Measurements from ENCODE around the gene MPPED1. TPM values are rescaled to one million over a fixed set of nuclear protein-coding genes. Genes with fewer than 3 reads are reported as not detected.
A peak's percentile ranks its signal among the peaks of the same experiment; 100 is the strongest.

The MPPED1 gene
- total RNA-seq, 2 experiments from 2014 or later: not detected

DNA sequence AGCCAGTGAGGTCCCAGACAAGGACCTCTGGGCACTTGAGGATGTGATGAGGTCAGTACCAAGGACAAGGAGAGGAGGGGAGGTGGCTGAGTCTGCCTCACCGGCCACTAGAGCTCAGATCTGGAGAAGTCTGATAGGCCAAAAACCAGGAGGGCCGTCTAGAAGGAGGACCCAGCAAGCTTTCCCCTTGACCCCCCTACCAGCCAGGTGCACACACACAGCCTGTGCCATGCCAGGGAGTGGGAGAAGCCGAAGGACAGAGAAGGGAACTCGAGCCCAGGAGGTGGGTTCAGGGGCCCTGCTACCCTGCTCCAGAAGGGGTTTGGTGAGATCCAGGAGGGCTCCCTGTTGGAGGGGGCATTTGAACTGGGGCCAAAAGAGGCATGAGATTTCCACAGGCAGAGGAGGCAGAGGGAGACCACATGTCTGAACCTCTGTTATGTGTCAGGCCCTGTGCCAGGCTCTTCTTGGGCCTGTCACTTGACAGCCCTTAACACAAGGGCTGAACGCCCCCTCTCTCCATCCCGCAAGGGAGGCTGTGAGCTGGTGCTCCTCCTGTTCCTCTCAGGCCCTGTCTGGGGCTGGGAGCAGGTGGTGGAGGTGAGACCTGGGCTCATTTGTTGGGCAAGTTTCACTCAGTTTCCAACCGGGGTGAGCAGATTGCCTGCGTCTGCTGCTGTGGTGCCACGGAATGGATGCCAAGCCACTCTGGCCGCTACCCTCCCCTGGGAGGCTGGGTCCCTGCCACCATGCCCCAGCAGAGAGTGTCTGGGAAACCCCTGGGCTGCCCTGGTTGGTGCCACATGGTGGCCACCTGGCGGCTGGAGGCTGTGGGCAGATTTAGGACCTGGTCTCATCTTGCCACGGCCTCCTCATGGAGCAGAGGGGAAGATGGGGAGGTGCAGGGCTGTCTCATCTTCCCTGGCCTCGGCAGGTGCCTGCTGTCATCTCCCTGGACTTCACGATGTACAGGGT is 65.2 kb downstream of the MPPED1 start:
- DNase-seq: no peak
- H3K4me1 Mint-ChIP-seq: peaks cover 9% of the 10 kb centered on the region

DNA sequence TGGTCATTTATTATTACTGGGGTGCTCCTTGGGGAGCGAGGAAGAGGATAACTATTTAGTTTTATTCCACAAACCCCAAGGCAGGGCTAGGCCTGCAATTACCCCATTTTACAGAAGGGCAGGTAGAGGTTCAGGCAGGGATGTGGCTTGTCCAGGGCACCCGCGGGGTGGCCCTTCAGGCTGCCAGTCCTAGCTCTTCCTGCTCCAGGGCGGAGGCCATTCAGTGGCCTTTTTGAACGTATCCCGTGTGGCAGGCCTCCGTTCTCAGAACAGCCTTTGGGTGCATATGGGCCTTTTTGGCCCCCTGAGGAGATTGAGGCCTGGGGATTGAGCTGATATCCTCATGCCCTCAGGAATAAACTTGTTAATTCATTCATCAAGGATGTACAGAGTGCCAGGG is 66.2 kb downstream of the MPPED1 start:
- Mint-ChIP-seq H3K27me3 (no peaks in the 10 kb centered on the region), H3K9me3 (no peaks in the 10 kb centered on the region), H3K4me3 (no peak overlapping the region), H3K27ac (no peak overlapping the region), H3K4me1 (peaks cover 9% of the 10 kb centered on the region), H3K36me3 (no peaks in the 10 kb centered on the region)
- no peak for DNase-seq

More for the DNA sequence above, 65.2 kb downstream of the MPPED1 start:
- Mint-ChIP-seq H3K9me3 (no peaks in the 10 kb centered on the region), H3K27ac (no peak overlapping the region), H3K27me3 (no peaks in the 10 kb centered on the region), H3K36me3 (no peaks in the 10 kb centered on the region), H3K4me3 (no peak overlapping the region)

- Mint-ChIP-seq H3K4me1 (peaks cover 9% of the 10 kb centered on the region), H3K27me3 (no peaks in the 10 kb centered on the region), H3K9me3 (no peaks in the 10 kb centered on the region), H3K36me3 (no peaks in the 10 kb centered on the region), H3K27ac (no peak overlapping the region), H3K4me3 (no peak overlapping the region)
- DNase-seq: no peak
Measured at GRCh38 chr22:43478621-43479300, 66.9 kb downstream of the MPPED1 start.

DNA sequence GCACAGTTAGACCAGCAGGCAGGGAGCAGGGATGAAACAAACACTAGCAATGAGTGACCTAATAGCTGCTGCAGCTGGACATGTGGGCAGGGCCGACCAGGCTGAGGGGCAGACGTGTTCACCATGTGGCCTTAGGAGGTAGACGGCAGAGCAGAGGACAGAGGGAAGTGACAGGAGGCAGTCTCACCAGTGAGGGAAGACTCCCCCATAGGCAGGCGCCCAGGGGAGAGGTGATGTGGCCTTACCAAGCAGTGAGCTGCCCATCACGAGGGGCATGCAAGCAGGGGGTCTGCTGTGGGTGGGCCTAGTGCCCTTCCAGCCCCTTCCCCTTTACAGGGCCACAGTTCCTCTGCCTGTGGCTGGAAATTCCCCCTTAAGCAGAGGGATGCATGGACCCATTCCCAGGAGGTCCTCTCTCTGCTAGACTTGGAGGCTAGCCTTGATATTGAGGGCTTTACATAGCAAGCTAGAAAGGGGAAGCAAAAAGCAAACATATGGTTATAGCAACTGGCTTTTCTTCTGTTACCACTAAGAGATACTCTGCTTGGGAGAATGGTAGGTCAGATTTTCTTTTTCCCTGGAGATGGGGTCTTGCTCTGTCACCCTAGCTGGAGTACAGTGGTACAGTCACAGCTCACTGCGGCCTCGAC is 67.6 kb downstream of the MPPED1 start:
- no peak for DNase-seq
- Mint-ChIP-seq H3K36me3 (no peaks in the 10 kb centered on the region), H3K4me3 (no peak overlapping the region), H3K27me3 (no peaks in the 10 kb centered on the region), H3K27ac (no peak overlapping the region), H3K9me3 (no peaks in the 10 kb centered on the region), H3K4me1 (peaks cover 9% of the 10 kb centered on the region)

GRCh38 chr22:43479962-43480361 is 68.1 kb downstream of the MPPED1 start:
- H3K4me3 Mint-ChIP-seq: no peak overlapping the region
- H3K9me3 Mint-ChIP-seq: no peaks in the 10 kb centered on the region
- no peak for DNase-seq
- no peaks in the 10 kb centered on the region for H3K36me3 Mint-ChIP-seq
- H3K4me1 Mint-ChIP-seq: peaks cover 9% of the 10 kb centered on the region
- H3K27me3 Mint-ChIP-seq: no peaks in the 10 kb centered on the region
- H3K27ac Mint-ChIP-seq: no peak overlapping the region

DNA sequence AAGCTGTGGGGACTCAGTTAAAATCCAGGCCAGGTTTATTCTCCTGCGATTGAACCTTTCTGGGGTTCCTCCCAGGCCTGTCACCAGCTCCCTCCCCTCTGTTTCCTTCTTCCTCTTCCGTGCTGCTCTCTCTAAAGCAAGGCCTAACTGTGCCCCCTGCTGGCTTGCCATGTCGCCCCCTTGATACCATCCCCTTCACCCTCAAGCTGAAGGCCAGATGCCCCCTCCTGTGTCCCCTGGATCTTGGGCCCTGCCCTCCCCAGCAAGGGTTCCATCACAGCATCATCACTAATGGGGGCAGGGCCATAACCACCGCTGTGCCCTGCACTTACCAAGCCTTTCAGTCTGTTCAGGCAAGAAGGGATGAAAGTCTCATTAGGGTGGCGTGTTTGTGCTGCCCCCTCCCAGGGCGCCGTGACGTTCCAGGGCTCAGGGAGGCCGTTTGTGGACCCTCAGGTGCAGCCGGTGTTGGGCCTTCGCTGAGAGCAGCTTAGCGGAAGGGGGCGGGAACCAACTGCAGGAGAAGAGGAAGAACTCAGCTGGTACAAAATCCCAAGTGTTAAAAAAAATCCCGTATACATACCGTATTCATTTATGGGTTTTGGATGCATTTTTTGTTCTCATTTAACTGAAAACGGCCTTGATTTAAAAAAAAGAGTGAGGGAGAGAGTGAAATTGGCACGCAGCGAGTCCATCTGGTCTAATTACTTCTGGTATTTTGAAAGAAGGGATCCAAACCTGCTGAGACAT is 69.9 kb downstream of the MPPED1 start:
- H3K27me3 Mint-ChIP-seq: no peaks in the 10 kb centered on the region
- H3K36me3 Mint-ChIP-seq: no peaks in the 10 kb centered on the region
- H3K27ac Mint-ChIP-seq: peak overlapping the region; percentile 76
- no peaks in the 10 kb centered on the region for H3K9me3 Mint-ChIP-seq
- peak overlapping the region; percentile 55 for H3K4me3 Mint-ChIP-seq
- DNase-seq: peak; percentile 21
- peaks cover 9% of the 10 kb centered on the region for H3K4me1 Mint-ChIP-seq

GRCh38 chr22:43482318-43482625 is 70.5 kb downstream of the MPPED1 start:
- no peak overlapping the region for H3K4me3 Mint-ChIP-seq
- no peak for DNase-seq
- H3K36me3 Mint-ChIP-seq: no peaks in the 10 kb centered on the region
- peaks cover 9% of the 10 kb centered on the region for H3K4me1 Mint-ChIP-seq
- no peaks in the 10 kb centered on the region for H3K27me3 Mint-ChIP-seq
- no peaks in the 10 kb centered on the region for H3K9me3 Mint-ChIP-seq
- H3K27ac Mint-ChIP-seq: no peak overlapping the region

GRCh38 chr22:43483266-43483665 is 71.5 kb downstream of the MPPED1 start:
- H3K9me3 Mint-ChIP-seq: no peaks in the 10 kb centered on the region
- no peak overlapping the region for H3K4me3 Mint-ChIP-seq
- no peak for DNase-seq
- no peaks in the 10 kb centered on the region for H3K36me3 Mint-ChIP-seq
- H3K27me3 Mint-ChIP-seq: no peaks in the 10 kb centered on the region
- no peak overlapping the region for H3K27ac Mint-ChIP-seq
- peaks cover 9% of the 10 kb centered on the region for H3K4me1 Mint-ChIP-seq

DNA sequence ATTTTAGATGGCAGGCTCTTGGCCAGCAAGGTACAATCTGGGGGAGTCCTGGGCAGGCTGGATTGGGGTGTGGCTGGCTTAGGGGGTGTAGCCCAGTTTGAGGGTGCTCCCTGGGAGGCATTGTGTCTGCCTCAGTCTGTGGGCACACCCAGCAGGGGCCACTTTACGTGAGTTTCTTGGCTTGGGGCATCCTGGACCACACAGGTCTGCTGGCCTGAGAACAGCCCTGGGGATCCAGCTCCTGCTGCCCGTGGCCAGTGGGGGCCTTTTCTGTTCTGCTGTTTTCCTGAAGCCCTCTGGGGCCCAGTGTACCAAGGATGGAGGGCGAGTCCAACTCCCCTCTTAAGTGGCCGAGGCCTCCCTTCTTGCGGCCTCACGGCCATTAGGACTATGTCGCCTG is 71.9 kb downstream of the MPPED1 start:
- Mint-ChIP-seq H3K36me3 (no peaks in the 10 kb centered on the region), H3K4me1 (peaks cover 9% of the 10 kb centered on the region), H3K9me3 (no peaks in the 10 kb centered on the region), H3K27me3 (no peaks in the 10 kb centered on the region), H3K27ac (no peak overlapping the region), H3K4me3 (no peak overlapping the region)
- no peak for DNase-seq

DNA sequence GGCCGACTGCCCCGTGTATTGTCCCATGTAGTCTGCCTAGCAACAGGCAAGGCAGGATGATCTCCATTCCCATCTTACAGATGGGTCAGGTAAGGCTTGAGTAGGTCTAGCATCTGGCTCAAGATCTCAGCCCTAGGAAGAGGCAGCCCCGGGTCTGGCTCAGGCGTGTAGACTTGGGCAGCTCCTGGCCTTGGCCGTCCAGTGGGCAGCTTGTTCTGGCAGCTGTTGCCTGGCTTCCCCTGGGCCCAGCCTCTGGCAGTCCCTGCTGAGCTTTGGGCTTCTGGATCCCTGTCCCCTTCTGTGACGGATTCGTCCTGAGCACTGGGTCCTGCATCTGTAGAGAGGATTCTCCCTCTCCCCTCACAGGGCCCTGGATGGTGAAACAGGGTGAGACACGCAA is 72.4 kb downstream of the MPPED1 start:
- H3K9me3 Mint-ChIP-seq: no peaks in the 10 kb centered on the region
- no peak overlapping the region for H3K27ac Mint-ChIP-seq
- no peak for DNase-seq
- peaks cover 9% of the 10 kb centered on the region for H3K4me1 Mint-ChIP-seq
- no peaks in the 10 kb centered on the region for H3K36me3 Mint-ChIP-seq
- H3K27me3 Mint-ChIP-seq: no peaks in the 10 kb centered on the region
- no peak overlapping the region for H3K4me3 Mint-ChIP-seq

DNA sequence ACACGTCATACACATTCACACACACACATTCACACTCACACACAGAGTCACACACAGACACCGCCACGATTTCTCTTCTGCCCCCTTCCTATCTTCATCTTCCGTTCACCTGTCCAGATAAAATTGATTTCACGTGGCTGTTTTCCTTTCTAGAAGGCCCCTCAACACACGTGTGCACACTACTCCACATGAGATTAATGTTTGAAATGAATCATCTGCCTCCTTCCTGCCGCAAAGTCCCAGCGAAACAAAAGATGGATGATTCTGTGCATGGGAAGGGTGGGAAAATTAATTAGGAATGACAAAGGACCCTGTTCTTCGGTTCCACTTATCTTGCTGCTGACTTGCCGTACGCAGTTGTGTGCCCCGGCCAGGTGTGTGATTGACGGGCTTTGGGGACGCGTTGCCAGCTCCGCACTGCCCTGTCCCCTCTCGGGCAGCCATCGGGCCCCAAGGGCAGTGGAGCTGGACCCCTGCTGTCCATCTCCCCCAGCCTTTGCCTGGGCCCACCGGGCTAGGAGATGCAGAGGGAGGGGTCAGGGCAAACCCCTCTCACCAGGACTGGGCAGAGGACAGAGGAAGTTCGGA is 73.8 kb downstream of the MPPED1 start:
- no peak overlapping the region for H3K4me3 Mint-ChIP-seq
- DNase-seq: no peak
- peaks cover 6% of the 10 kb centered on the region for H3K4me1 Mint-ChIP-seq
- H3K9me3 Mint-ChIP-seq: no peaks in the 10 kb centered on the region
- no peak overlapping the region for H3K27ac Mint-ChIP-seq
- H3K27me3 Mint-ChIP-seq: no peaks in the 10 kb centered on the region
- H3K36me3 Mint-ChIP-seq: no peaks in the 10 kb centered on the region

DNA sequence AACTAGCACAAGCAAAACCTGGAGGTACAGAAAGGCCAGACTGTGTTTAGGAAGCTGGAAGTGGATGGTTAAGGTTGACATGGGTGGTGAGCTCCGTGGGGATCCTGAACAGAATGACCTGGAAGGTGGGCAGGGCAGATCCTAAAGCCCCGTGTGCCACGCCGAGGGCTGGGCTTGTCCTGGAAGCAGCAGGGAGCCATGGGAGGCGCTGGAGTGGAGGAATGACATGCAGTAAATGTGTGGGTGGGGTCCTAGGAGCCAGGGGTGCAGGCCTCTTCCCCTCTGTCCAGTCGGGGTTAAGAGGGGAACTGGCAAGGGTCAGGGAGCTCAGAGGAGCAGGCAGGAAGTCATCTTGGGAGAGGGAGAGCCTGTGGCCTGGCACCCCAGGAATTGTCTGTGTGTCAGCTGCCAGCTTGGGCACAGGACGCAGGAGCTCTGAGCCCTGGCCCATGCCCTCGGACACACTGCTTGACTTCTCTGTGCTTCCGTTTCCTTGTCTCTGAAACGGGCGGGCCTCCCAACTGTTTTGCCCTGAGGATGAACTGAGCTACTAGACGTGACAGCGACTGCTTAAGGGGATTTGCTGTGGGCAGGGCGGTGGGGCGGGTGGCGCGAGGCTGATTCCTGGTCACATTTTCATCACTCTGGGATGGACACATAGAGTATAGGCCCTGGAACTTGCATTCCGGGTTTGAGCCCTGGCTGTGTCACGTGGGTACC is 75.7 kb downstream of the MPPED1 start:
- no peak overlapping the region for H3K27ac Mint-ChIP-seq
- H3K4me3 Mint-ChIP-seq: no peak overlapping the region
- no peak for DNase-seq
- no peaks in the 10 kb centered on the region for H3K36me3 Mint-ChIP-seq
- peaks cover 3% of the 10 kb centered on the region for H3K9me3 Mint-ChIP-seq
- H3K27me3 Mint-ChIP-seq: no peaks in the 10 kb centered on the region
- no peaks in the 10 kb centered on the region for H3K4me1 Mint-ChIP-seq

DNA sequence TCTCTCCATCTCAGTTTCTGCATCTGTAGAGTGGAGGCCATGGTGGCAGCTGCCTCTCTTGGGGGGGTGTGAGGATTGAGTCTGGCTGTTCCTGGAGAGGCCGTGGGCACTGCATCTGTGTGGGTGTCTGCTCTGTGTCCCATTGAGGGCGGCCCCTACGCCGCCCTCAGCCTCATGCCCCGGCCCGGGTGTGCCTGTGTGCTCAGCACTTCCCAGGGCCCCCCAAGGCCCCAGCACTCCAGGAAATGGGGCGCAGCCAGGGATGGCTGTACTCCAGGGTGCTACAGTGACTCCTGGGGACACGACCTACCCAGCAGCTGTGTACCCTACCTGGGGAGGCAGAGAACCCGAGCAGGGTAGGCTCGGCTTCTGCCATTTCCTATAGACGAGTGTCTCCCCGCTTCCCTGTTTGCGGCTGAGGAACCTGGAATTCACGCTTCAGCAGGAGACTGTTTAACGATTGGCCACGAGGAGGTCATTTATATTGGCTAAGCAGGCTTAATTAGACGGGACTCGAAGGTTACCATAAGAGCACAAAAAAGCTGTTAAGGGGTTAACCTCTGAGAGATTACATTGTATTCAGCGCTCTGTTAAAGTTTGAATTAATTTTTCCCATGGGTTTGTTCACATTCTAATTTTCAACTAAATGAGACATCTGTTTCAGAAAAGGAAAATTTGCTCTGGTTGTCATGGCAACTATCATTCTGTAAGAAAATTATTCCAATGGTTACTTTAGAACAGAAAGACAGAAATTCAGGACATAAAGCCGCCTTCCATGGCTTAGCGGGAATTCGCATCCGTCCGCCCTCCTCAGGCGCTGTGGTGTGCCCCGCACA is 76.4 kb downstream of the MPPED1 start:
- Mint-ChIP-seq H3K27me3 (no peaks in the 10 kb centered on the region), H3K4me3 (no peak overlapping the region), H3K4me1 (no peaks in the 10 kb centered on the region), H3K9me3 (peaks cover 3% of the 10 kb centered on the region), H3K27ac (no peak overlapping the region), H3K36me3 (no peaks in the 10 kb centered on the region)
- no peak for DNase-seq
